ENCODE measurements around the gene SPATA16.

- TF ChIP-seq CTCF (IDR thresholded peaks at IDR 0.05; ENCODE audit: poor library complexity): no peak
- no peak for TF ChIP-seq EZH2phosphoT487 (IDR thresholded peaks at IDR 0.05; ENCODE audit: low read depth, severe bottlenecking, unreplicated experiment)
- TF ChIP-seq EZH2 (IDR thresholded peaks at IDR 0.05; ENCODE audit: borderline replicate concordance): no peak
These were observed 300.6 kb downstream of the SPATA16 start for GRCh38 chr3:172840463-172840862.
